GM12864 (cell line): ENCODE data around the gene TPBG.

Source experiments
- DNase-seq: peaks from one replicate; pipeline ENCODE4 v3.0.0-alpha.2; 2011; ENCODE audit warnings: low read depth
- H3K4me3 ChIP-seq: 2 replicates; pipeline ENCODE4 v1.5.1; 2011; ENCODE audit warnings: mild to moderate bottlenecking, low read depth, low read length, control low read depth
- TF ChIP-seq, protein P1 (sequence below): IDR thresholded peaks from 2 replicates; pipeline ENCODE4 v1.5.1; 2011; ENCODE audit warnings: low read depth, mild to moderate bottlenecking, moderate library complexity, low read length, control low read depth, inconsistent platforms; ENCODE audit errors: missing control alignments

TPBG gene

DNA sequence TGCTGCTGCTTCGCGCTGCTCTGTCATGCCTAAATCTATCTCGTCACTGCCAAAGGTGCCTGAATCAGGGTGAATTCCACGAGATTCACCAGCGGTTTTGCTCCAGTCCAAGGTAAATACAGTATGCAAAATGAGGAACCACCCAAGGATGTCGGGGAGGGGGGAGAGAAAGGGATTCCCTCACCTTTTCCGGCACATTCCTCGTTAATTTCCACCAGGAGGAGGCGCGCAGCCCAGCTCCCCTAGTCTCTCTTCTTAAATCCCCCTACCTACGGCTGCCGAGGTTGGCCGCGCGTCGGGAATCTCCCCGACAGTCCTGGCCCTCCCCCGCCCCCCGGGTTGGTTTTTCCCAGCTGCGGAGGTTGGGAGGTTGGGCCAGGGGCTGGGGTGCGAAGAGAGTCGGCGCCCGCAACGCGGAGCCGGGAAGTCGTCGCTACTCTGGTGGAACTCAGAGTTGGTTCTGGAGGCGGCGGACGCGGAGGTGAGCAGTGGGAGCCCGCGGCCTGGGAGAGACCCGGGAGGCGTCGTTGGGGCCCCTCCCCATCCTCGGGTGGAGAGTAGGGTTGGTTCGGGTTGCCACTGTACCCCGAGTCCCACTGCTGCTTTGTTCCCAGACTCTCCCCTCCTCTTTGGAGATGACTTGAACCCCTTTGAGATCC is at the start of gene TPBG:
Gene TPBG (plus strand): TSS at position 390 of the 659 bp plus-strand sequence. CDS start 1,145 bp downstream, outside the sequence.
- TF ChIP-seq, protein P1, sequence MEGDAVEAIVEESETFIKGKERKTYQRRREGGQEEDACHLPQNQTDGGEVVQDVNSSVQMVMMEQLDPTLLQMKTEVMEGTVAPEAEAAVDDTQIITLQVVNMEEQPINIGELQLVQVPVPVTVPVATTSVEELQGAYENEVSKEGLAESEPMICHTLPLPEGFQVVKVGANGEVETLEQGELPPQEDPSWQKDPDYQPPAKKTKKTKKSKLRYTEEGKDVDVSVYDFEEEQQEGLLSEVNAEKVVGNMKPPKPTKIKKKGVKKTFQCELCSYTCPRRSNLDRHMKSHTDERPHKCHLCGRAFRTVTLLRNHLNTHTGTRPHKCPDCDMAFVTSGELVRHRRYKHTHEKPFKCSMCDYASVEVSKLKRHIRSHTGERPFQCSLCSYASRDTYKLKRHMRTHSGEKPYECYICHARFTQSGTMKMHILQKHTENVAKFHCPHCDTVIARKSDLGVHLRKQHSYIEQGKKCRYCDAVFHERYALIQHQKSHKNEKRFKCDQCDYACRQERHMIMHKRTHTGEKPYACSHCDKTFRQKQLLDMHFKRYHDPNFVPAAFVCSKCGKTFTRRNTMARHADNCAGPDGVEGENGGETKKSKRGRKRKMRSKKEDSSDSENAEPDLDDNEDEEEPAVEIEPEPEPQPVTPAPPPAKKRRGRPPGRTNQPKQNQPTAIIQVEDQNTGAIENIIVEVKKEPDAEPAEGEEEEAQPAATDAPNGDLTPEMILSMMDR: no peak
- DNase-seq: no peak

DNA sequence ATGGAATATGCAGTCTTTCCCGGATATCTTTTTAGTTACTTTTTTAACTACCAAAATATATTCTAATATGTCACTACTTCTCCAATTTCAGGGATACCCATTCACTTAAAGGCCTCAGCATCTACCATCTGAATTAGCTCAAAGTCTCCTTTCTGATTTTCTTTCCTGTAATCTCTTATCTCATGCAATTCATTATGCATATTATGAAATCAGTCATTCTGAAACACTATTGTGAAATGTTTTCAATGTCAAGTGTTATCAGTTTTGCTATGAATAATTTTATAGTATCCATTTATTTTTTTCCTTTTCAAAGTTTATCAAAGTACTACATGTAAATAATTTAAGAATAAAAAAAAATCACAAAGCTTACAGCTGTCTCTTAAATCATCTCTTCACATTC is 41.2 kb upstream of the TPBG start:
- no peak for DNase-seq

More for the DNA sequence above, at the start of gene TPBG:
- peak within 1 kb of the TSS; percentile 49 for H3K4me3 ChIP-seq

GRCh38 chr6:82329766-82330165 is 33.9 kb upstream of the TPBG start:
- H3K4me3 ChIP-seq: no peak overlapping the region
- no peak for DNase-seq
- TF ChIP-seq, protein P1: no peak

More for the DNA sequence above, 41.2 kb upstream of the TPBG start:
- no peak overlapping the region for H3K4me3 ChIP-seq
- TF ChIP-seq, protein P1: no peak

- TF ChIP-seq, protein P1: no peak
- DNase-seq: no peak
- no peak overlapping the region for H3K4me3 ChIP-seq
Measured at GRCh38 chr6:82330171-82330804, 33.3 kb upstream of the TPBG start.

GRCh38 chr6:82331031-82331773 is 32.4 kb upstream of the TPBG start:
- TF ChIP-seq, protein P1: peak; percentile 30
- H3K4me3 ChIP-seq: no peak overlapping the region
- no peak for DNase-seq

DNA sequence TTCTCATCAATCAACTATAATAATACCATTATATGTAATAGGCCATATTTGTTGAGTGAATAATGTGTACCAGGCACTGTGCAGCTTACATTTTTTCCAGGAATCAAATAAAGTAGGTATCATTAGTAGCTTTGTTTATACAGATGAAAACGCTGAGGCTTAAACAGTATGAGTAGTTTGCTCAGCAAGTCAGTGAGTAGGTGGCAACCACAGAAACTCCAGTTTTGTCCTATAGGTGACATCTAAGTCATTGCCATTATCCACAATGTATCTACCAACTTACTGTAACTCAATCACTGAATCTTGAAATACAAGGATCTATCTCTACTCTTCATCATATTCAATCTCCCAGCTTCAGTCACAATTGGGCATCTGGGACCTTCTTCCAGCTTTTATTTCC is 29.8 kb upstream of the TPBG start:
- no peak for DNase-seq
- TF ChIP-seq, protein P1: no peak
- no peak overlapping the region for H3K4me3 ChIP-seq
